ENCODE data around the gene GRIP1. TPM values are rescaled to one million over a fixed set of nuclear protein-coding genes. Genes with fewer than 3 reads are reported as not detected.

The GRIP1 gene
- total and polyA plus RNA-seq, 10 of the 15 experiments (the other 5 are each of a cell fraction or from before 2014, with no cell fraction given): 0.05 to 0.85 (median 0.50) TPM; not detected in 7

- TF ChIP-seq, protein P1, sequence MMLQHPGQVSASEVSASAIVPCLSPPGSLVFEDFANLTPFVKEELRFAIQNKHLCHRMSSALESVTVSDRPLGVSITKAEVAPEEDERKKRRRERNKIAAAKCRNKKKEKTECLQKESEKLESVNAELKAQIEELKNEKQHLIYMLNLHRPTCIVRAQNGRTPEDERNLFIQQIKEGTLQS (IDR thresholded peaks at IDR 0.05; ENCODE audit: borderline replicate concordance, extremely low read depth, low read depth, low read length): no peak
These were observed 107.4 kb downstream of the GRIP1 start (continued) for GRCh38 chr12:66571361-66571915.

GRCh38 chr12:66563220-66563619, 115.7 kb downstream of the GRIP1 start:
- no peaks in the 10 kb centered on the region for H3K4me1 ChIP-seq (ENCODE audit: control insufficient read depth, insufficient read depth, low read length)
- no peaks in the 10 kb centered on the region for H3K36me3 ChIP-seq (ENCODE audit: control insufficient read depth in 2 of 2, insufficient read depth in 2 of 2, low read length in 1 of 2)
- no peak overlapping the region for H2AFZ ChIP-seq (ENCODE audit: control insufficient read depth, low read depth, low read length)
- no peak for DNase-seq (ENCODE audit: low read depth, low spot score)
- ChIA-PET RAD21 (ENCODE audit: unreplicated experiment) (no interaction called here), POLR2A (no interaction called here), SMC1A (ENCODE audit: uncharacterized antibody, unreplicated experiment) (no interaction called here), CTCF (no interaction called here)
- FAIRE-seq: no peak
- intact Hi-C loops (cut with micrococcal nuclease; ENCODE audit: unreplicated experiment): no loop called here
- no peak overlapping the region for H3K4me2 ChIP-seq (ENCODE audit: control insufficient read depth, insufficient read depth)
- H3K27ac ChIP-seq (ENCODE audit: control insufficient read depth, insufficient read depth): no peak overlapping the region
- H3K9me3 ChIP-seq (replicated peaks; ENCODE audit: control insufficient read depth, insufficient read depth, low read length): no peaks in the 10 kb centered on the region; the same call in none of the 3 replicates
- BruUV-seq (replicated peaks): no TSS peak
- no peak overlapping the region for H3K9ac ChIP-seq (ENCODE audit: control insufficient read depth, insufficient read depth, low read length)
- no peak overlapping the region for H3K4me3 ChIP-seq
- no peak for ATAC-seq
- in situ Hi-C loops (cut with MboI): no loop called here
- H4K20me1 ChIP-seq (ENCODE audit: control insufficient read depth, insufficient read depth): no peaks in the 10 kb centered on the region
- H3K27me3 ChIP-seq (replicated peaks in 1 of 2; ENCODE audit: control insufficient read depth in 2 of 2, insufficient read depth in 2 of 2, low read length in 1 of 2): no peaks in the 10 kb centered on the region; a peak in 1 of 4 replicates
- no peak for TF ChIP-seq NFIC (IDR thresholded peaks at IDR 0.05; ENCODE audit: low read depth, low read length)
- peak; percentile 85 for TF ChIP-seq CBX5 (IDR thresholded peaks at IDR 0.05; ENCODE audit: low read depth)
- no peaks in the 10 kb centered on the region for H3K79me2 ChIP-seq (ENCODE audit: control insufficient read depth, insufficient read depth, low read length)

DNA sequence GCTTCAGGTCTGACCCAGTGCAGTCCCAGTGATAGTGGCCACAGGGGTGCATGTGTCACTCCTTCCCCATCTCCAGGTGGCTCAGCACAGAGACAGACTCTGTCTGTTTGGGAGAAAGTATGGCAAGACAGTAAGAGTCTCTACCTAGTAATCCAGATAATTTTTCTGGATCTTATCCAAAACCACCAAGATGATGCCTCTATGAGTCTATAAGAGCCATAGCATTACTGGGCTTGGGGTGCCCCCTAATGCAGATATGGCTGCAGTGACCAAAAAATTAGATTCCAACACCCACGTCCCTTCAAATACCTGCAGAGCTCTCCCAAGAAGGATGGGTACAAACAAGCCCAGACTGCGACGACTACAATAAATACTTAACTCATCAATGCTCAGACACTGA, 123.8 kb downstream of the GRIP1 start:
- H2AFZ ChIP-seq (ENCODE audit: control insufficient read depth, low read depth, low read length): no peak overlapping the region
- intact Hi-C loops (cut with micrococcal nuclease; ENCODE audit: unreplicated experiment): no loop called here
- H3K27ac ChIP-seq (ENCODE audit: control insufficient read depth, insufficient read depth): no peak overlapping the region
- H3K9me3 ChIP-seq (replicated peaks; ENCODE audit: control insufficient read depth, insufficient read depth, low read length): no peaks in the 10 kb centered on the region; the same call in 2 of the 3 replicates
- in situ Hi-C loops (cut with MboI): no loop called here
- no peak overlapping the region for H3K4me2 ChIP-seq (ENCODE audit: control insufficient read depth, insufficient read depth)
- TF ChIP-seq, protein P2, sequence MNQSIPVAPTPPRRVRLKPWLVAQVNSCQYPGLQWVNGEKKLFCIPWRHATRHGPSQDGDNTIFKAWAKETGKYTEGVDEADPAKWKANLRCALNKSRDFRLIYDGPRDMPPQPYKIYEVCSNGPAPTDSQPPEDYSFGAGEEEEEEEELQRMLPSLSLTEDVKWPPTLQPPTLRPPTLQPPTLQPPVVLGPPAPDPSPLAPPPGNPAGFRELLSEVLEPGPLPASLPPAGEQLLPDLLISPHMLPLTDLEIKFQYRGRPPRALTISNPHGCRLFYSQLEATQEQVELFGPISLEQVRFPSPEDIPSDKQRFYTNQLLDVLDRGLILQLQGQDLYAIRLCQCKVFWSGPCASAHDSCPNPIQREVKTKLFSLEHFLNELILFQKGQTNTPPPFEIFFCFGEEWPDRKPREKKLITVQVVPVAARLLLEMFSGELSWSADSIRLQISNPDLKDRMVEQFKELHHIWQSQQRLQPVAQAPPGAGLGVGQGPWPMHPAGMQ (IDR thresholded peaks at IDR 0.05; ENCODE audit: borderline replicate concordance): no peak
- TF ChIP-seq, protein P3, sequence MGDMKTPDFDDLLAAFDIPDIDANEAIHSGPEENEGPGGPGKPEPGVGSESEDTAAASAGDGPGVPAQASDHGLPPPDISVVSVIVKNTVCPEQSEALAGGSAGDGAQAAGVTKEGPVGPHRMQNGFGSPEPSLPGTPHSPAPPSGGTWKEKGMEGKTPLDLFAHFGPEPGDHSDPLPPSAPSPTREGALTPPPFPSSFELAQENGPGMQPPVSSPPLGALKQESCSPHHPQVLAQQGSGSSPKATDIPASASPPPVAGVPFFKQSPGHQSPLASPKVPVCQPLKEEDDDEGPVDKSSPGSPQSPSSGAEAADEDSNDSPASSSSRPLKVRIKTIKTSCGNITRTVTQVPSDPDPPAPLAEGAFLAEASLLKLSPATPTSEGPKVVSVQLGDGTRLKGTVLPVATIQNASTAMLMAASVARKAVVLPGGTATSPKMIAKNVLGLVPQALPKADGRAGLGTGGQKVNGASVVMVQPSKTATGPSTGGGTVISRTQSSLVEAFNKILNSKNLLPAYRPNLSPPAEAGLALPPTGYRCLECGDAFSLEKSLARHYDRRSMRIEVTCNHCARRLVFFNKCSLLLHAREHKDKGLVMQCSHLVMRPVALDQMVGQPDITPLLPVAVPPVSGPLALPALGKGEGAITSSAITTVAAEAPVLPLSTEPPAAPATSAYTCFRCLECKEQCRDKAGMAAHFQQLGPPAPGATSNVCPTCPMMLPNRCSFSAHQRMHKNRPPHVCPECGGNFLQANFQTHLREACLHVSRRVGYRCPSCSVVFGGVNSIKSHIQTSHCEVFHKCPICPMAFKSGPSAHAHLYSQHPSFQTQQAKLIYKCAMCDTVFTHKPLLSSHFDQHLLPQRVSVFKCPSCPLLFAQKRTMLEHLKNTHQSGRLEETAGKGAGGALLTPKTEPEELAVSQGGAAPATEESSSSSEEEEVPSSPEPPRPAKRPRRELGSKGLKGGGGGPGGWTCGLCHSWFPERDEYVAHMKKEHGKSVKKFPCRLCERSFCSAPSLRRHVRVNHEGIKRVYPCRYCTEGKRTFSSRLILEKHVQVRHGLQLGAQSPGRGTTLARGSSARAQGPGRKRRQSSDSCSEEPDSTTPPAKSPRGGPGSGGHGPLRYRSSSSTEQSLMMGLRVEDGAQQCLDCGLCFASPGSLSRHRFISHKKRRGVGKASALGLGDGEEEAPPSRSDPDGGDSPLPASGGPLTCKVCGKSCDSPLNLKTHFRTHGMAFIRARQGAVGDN (IDR thresholded peaks at IDR 0.05): no peak
- TF ChIP-seq NFIC (IDR thresholded peaks at IDR 0.05; ENCODE audit: low read depth, low read length): no peak
- no peak for TF ChIP-seq BACH1 (IDR thresholded peaks at IDR 0.05; ENCODE audit: borderline replicate concordance)
- TF ChIP-seq RAD21 (IDR thresholded peaks at IDR 0.05; ENCODE audit: insufficient read depth, low read depth, low read length): peak; percentile 31; the same call in 1 of the 2 replicates
- TF ChIP-seq DPF2 (IDR thresholded peaks at IDR 0.05): no peak
- no peak for DNase-seq (ENCODE audit: low read depth, low spot score)
- H3K79me2 ChIP-seq (ENCODE audit: control insufficient read depth, insufficient read depth, low read length): no peaks in the 10 kb centered on the region
- no peaks in the 10 kb centered on the region for H3K36me3 ChIP-seq (ENCODE audit: control insufficient read depth in 2 of 2, insufficient read depth in 2 of 2, low read length in 1 of 2)
- POLR2A ChIA-PET: no interaction called here
- FAIRE-seq: no peak
- H3K4me1 ChIP-seq (ENCODE audit: control insufficient read depth, insufficient read depth, low read length): no peaks in the 10 kb centered on the region
- RAD21 ChIA-PET (ENCODE audit: unreplicated experiment): no interaction called here
- H3K27me3 ChIP-seq (replicated peaks in 1 of 2; ENCODE audit: control insufficient read depth in 2 of 2, insufficient read depth in 2 of 2, low read length in 1 of 2): no peaks in the 10 kb centered on the region; a peak in 1 of 4 replicates
- no peak overlapping the region for H3K9ac ChIP-seq (ENCODE audit: control insufficient read depth, insufficient read depth, low read length)
- BruUV-seq (replicated peaks): no TSS peak
- CTCF ChIA-PET: no interaction called here
- no peak overlapping the region for H3K4me3 ChIP-seq
- no peaks in the 10 kb centered on the region for H4K20me1 ChIP-seq (ENCODE audit: control insufficient read depth, insufficient read depth)
- ATAC-seq: no peak
- SMC1A ChIA-PET (ENCODE audit: uncharacterized antibody, unreplicated experiment): no interaction called here
- WGBS (ENCODE audit: insufficient coverage, insufficient replicate concordance, low lambda C conversion rate, missing lambda C conversion rate): 69% methylated on average over 3 of the region's 3 CpGs

Measured in GM12878 (cell line).